Measurements from ENCODE around the gene SYNCRIP.
"Not testable (repeated sequence)": the region's sequence is repeated elsewhere in the genome, so short reads cannot be mapped to it uniquely, and the experiment has no call there.

The SYNCRIP gene

GRCh38 chr6:85642774-85643536 is at the start of gene SYNCRIP:
TSS of gene SYNCRIP (minus strand) at chr6:85642886. CDS start at chr6:85641439, 1,447 bp downstream.
- DNase-seq = peak; percentile 98

- no peak for DNase-seq
Measured at GRCh38 chr6:85691478-85691877, 48.8 kb upstream of the SYNCRIP start.

- DNase-seq = no peak
Measured at GRCh38 chr6:85690071-85690470, 47.4 kb upstream of the SYNCRIP start.

GRCh38 chr6:85685713-85686112 is 43.0 kb upstream of the SYNCRIP start:
- DNase-seq = no peak

GRCh38 chr6:85684809-85685171 is 42.1 kb upstream of the SYNCRIP start:
- DNase-seq = no peak

GRCh38 chr6:85684133-85684808 is 41.6 kb upstream of the SYNCRIP start:
- no peak for DNase-seq

GRCh38 chr6:85681899-85682298 is 39.2 kb upstream of the SYNCRIP start:
- DNase-seq = not testable (repeated sequence)

GRCh38 chr6:85680388-85680787 is 37.7 kb upstream of the SYNCRIP start:
- DNase-seq = no peak

GRCh38 chr6:85679445-85680123 is 36.9 kb upstream of the SYNCRIP start:
- DNase-seq = no peak

GRCh38 chr6:85678602-85679444 is 36.1 kb upstream of the SYNCRIP start:
- peak; percentile 97 for DNase-seq

- peak; percentile 20 for DNase-seq
Measured at GRCh38 chr6:85678026-85678601, 35.4 kb upstream of the SYNCRIP start.

- no peak for DNase-seq
Measured at GRCh38 chr6:85677234-85677956, 34.7 kb upstream of the SYNCRIP start.

GRCh38 chr6:85676086-85676729 is 33.5 kb upstream of the SYNCRIP start:
- DNase-seq = no peak

GRCh38 chr6:85675030-85675819 is 32.5 kb upstream of the SYNCRIP start:
- no peak for DNase-seq

- no peak for DNase-seq
Measured at GRCh38 chr6:85674604-85675003, 31.9 kb upstream of the SYNCRIP start.

- no peak for DNase-seq
Measured at GRCh38 chr6:85673198-85674139, 30.8 kb upstream of the SYNCRIP start.

GRCh38 chr6:85672623-85673022 is 29.9 kb upstream of the SYNCRIP start:
- no peak for DNase-seq

GRCh38 chr6:85672050-85672449 is 29.4 kb upstream of the SYNCRIP start:
- DNase-seq = no peak

- no peak for DNase-seq
Measured at GRCh38 chr6:85670573-85670972, 27.9 kb upstream of the SYNCRIP start.
